OCI-LY3 (cell line): ENCODE results near the gene ADGRV1.
"Not testable (repeated sequence)": the region's sequence is repeated elsewhere in the genome, so short reads cannot be mapped to it uniquely, and the experiment has no call there.

Experiments used
- H2AFZ ChIP-seq: fragments of 200-600, 300-600 bp; shearing (Covaris generic); 2 replicates; pipeline ENCODE4 v1.6.0; 2014; ENCODE audit warnings: antibody characterized with exemption, low read depth, low read length
- H3K27ac ChIP-seq: fragments of 200-600, 300-600 bp; sonication (generic); 2 replicates; pipeline ENCODE4 v1.5.1; 2014; ENCODE audit warnings: mild to moderate bottlenecking, low read length, moderate library complexity, mixed read lengths
- H3K27me3 ChIP-seq: fragments of 200-600, 300-600 bp; sonication (generic); 2 replicates; pipeline ENCODE4 v1.6.1; 2014; ENCODE audit warnings: low read depth, low read length, mixed read lengths
- H3K36me3 ChIP-seq: fragments of 200-600, 300-600 bp; sonication (generic); replicated peaks from 2 replicates; pipeline ENCODE3; 2014; ENCODE audit warnings: low read depth, low read length, mixed read lengths
- H3K4me1 ChIP-seq: fragments of 300-600, 200-600 bp; sonication (generic); 2 replicates; pipeline ENCODE4 v1.6.1; 2014; ENCODE audit warnings: low read length, mixed read lengths
- H3K4me2 ChIP-seq: fragments of 200-600, 300-600 bp; sonication (generic); 2 replicates; pipeline ENCODE4 v1.6.1; 2014; ENCODE audit warnings: low read length, mixed read lengths
- H3K4me3 ChIP-seq: fragments of 300-600, 200-600 bp; sonication (generic); 2 replicates; pipeline ENCODE4 v1.5.1; 2014; ENCODE audit warnings: antibody characterized with exemption, mild to moderate bottlenecking, low read length, moderate library complexity
- H3K79me2 ChIP-seq: fragments of 300-600, 200-600 bp; shearing (Covaris generic); 2 replicates; pipeline ENCODE4 v1.6.1; 2014; ENCODE audit warnings: mild to moderate bottlenecking, low read length, mixed read lengths
- H3K9ac ChIP-seq: fragments of 300-600, 200-600 bp; shearing (Covaris generic); 2 replicates; pipeline ENCODE4 v1.6.0; 2014; ENCODE audit warnings: mild to moderate bottlenecking, low read length, moderate library complexity
- H3K9me3 ChIP-seq: fragments of 200-600, 300-600 bp; shearing (Covaris generic); 2 replicates; pipeline ENCODE4 v1.6.1; 2014; ENCODE audit warnings: low read length, mixed read lengths; ENCODE audit not compliant: insufficient read depth
- H4K20me1 ChIP-seq: fragments of 200-600, 300-600 bp; sonication (generic); 2 replicates; pipeline ENCODE4 v1.6.1; 2016; ENCODE audit warnings: low read length, mixed read lengths; ENCODE audit not compliant: insufficient read depth
- CTCF ChIP-seq: fragments of 200-600, 300-600 bp; sonication (generic); IDR thresholded peaks from 2 replicates; pipeline ENCODE4 v1.5.1; 2014; ENCODE audit warnings: antibody characterized with exemption, low read length, low read depth
- EZH2phosphoT487 ChIP-seq: fragments of 200-600 bp; shearing (Covaris generic); IDR thresholded peaks from 2 replicates; pipeline ENCODE4 v1.6.1; 2018; ENCODE audit warnings: antibody characterized with exemption, mixed run types, low read depth

ADGRV1 gene

GRCh38 chr5:90747175-90747574 lies 188.6 kb downstream of the ADGRV1 start:
- Histone ChIP-seq H2AFZ (no peak overlapping the region), H3K9me3 (no peaks in the 10 kb centered on the region), H3K4me1 (no peaks in the 10 kb centered on the region), H3K27me3 (no peaks in the 10 kb centered on the region), H3K27ac (no peak overlapping the region), H3K4me3 (no peak overlapping the region), H3K9ac (no peak overlapping the region), H4K20me1 (no peaks in the 10 kb centered on the region), H3K36me3 (no peaks in the 10 kb centered on the region), H3K79me2 (no peaks in the 10 kb centered on the region), H3K4me2 (no peak overlapping the region)
- TF ChIP-seq CTCF, result no peak
- TF ChIP-seq EZH2phosphoT487, result no peak

DNA sequence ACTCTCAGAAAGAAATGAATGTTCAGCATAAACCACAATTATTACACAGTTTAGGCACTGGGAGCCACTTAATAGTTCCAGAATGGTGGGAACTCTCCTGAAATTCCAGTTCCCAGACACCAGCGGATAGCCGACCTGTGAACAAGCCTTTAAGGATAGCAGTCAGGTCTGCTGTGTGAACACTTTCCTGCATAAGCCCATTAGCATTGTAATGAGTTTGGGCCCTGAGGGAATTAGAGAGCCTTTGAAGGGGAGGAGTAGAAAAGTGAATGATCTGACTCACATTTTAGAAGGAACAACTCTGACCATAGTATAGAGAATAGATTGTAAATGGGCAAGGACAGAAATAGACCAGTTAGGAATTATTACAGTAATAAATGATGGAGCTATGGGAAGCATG lies 189.1 kb downstream of the ADGRV1 start:
- Histone ChIP-seq H3K4me3 (no peak overlapping the region), H3K27me3 (no peaks in the 10 kb centered on the region), H3K9ac (no peak overlapping the region), H3K79me2 (no peaks in the 10 kb centered on the region), H3K9me3 (no peaks in the 10 kb centered on the region), H3K27ac (no peak overlapping the region), H3K4me2 (no peak overlapping the region), H3K4me1 (no peaks in the 10 kb centered on the region), H4K20me1 (no peaks in the 10 kb centered on the region), H3K36me3 (no peaks in the 10 kb centered on the region), H2AFZ (no peak overlapping the region)
- TF ChIP-seq CTCF, result no peak
- TF ChIP-seq EZH2phosphoT487, result no peak

- Histone ChIP-seq H3K9ac (no peak overlapping the region), H2AFZ (no peak overlapping the region), H3K36me3 (no peaks in the 10 kb centered on the region), H3K4me2 (no peak overlapping the region), H3K9me3 (no peaks in the 10 kb centered on the region), H3K4me3 (no peak overlapping the region), H4K20me1 (no peaks in the 10 kb centered on the region), H3K27ac (no peak overlapping the region), H3K4me1 (no peaks in the 10 kb centered on the region), H3K27me3 (no peaks in the 10 kb centered on the region), H3K79me2 (no peaks in the 10 kb centered on the region)
- TF ChIP-seq EZH2phosphoT487 (no peak), CTCF (no peak)
Observed at GRCh38 chr5:90759119-90759518, 200.5 kb downstream of the ADGRV1 start.

GRCh38 chr5:90767710-90768109 lies 209.1 kb downstream of the ADGRV1 start:
- no peaks in the 10 kb centered on the region for H3K4me1 ChIP-seq
- TF ChIP-seq CTCF (no peak), EZH2phosphoT487 (no peak)
- no peaks in the 10 kb centered on the region for H3K9me3 ChIP-seq
- H2AFZ ChIP-seq, result no peak overlapping the region
- no peaks in the 10 kb centered on the region for H4K20me1 ChIP-seq
- no peak overlapping the region for H3K4me2 ChIP-seq
- no peak overlapping the region for H3K9ac ChIP-seq
- no peaks in the 10 kb centered on the region for H3K27me3 ChIP-seq
- H3K27ac ChIP-seq, result no peak overlapping the region
- H3K36me3 ChIP-seq, result no peaks in the 10 kb centered on the region
- H3K79me2 ChIP-seq, result no peaks in the 10 kb centered on the region
- no peak overlapping the region for H3K4me3 ChIP-seq

- H3K9ac ChIP-seq, H3K79me2 ChIP-seq, H3K9me3 ChIP-seq, H3K27ac ChIP-seq, H3K36me3 ChIP-seq, H3K4me3 ChIP-seq, H3K4me2 ChIP-seq, H3K4me1 ChIP-seq, H2AFZ ChIP-seq, H3K27me3 ChIP-seq, H4K20me1 ChIP-seq: not testable (repeated sequence)
Observed at GRCh38 chr5:90770006-90770541, 211.5 kb downstream of the ADGRV1 start.
